ENCODE results near the gene OSMR. TPM values are rescaled to one million over a fixed set of nuclear protein-coding genes. Genes with fewer than 3 reads are reported as not detected.

OSMR gene
- total RNA-seq, 1 experiment from 2014 or later: 82.4 TPM

DNA sequence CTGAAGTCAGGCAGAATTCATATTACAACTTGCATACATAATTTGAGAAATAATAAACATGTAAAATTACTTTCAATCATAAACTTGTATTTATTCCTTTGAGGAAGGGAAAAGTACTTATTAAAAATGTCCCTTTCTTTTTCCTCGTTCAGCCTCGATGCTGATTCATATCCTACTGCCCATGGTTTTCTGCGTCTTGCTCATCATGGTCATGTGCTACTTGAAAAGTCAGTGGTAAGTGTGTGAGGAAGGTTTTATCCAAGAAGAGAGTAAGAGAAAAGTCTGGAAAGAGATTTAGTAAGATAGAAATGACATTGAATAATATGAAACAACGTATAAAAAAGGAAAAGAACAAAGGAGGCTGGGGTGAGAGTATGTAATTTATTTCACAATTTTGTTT lies 85.9 kb downstream of the OSMR start:
- ChIA-PET POLR2A (no interaction called here), CTCF (no interaction called here)
- peaks cover 14% of the 10 kb centered on the region for H3K36me3 ChIP-seq (ENCODE audit: control insufficient read depth, insufficient read depth, low read length)
- in situ Hi-C loops (cut with HindIII; ENCODE audit: low pct_unique_long_range_greater_than_20kb, low sequenced_read_pairs): no loop called here
- BruUV-seq (replicated peaks): no TSS peak
- no peaks in the 10 kb centered on the region for H3K4me1 ChIP-seq (ENCODE audit: control insufficient read depth, insufficient read depth, low read length)
- TF ChIP-seq TCF7L2 (IDR thresholded peaks at IDR 0.05; ENCODE audit: low read depth, low read length): no peak
- TF ChIP-seq POLR2AphosphoS5 (IDR thresholded peaks at IDR 0.05; ENCODE audit: low read depth, low read length): no peak
- TF ChIP-seq, protein P1, sequence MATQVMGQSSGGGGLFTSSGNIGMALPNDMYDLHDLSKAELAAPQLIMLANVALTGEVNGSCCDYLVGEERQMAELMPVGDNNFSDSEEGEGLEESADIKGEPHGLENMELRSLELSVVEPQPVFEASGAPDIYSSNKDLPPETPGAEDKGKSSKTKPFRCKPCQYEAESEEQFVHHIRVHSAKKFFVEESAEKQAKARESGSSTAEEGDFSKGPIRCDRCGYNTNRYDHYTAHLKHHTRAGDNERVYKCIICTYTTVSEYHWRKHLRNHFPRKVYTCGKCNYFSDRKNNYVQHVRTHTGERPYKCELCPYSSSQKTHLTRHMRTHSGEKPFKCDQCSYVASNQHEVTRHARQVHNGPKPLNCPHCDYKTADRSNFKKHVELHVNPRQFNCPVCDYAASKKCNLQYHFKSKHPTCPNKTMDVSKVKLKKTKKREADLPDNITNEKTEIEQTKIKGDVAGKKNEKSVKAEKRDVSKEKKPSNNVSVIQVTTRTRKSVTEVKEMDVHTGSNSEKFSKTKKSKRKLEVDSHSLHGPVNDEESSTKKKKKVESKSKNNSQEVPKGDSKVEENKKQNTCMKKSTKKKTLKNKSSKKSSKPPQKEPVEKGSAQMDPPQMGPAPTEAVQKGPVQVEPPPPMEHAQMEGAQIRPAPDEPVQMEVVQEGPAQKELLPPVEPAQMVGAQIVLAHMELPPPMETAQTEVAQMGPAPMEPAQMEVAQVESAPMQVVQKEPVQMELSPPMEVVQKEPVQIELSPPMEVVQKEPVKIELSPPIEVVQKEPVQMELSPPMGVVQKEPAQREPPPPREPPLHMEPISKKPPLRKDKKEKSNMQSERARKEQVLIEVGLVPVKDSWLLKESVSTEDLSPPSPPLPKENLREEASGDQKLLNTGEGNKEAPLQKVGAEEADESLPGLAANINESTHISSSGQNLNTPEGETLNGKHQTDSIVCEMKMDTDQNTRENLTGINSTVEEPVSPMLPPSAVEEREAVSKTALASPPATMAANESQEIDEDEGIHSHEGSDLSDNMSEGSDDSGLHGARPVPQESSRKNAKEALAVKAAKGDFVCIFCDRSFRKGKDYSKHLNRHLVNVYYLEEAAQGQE (IDR thresholded peaks at IDR 0.05; ENCODE audit: insufficient read depth in 1 of 2, low read depth in 2 of 2, low read length in 1 of 2): no peak
- TF ChIP-seq SIN3A (IDR thresholded peaks at IDR 0.05; ENCODE audit: borderline replicate concordance, insufficient read depth, low read depth, low read length): no peak
- no peak for TF ChIP-seq CTCF (IDR thresholded peaks at IDR 0.05)
- H3K27ac ChIP-seq (ENCODE audit: low read length): no peak overlapping the region
- no peak for ATAC-seq
- no peaks in the 10 kb centered on the region for H3K9me3 ChIP-seq (ENCODE audit: control insufficient read depth, insufficient read depth, low read depth, low read length)
- H3K4me3 ChIP-seq (ENCODE audit: low read depth in 2 of 2, low read length in 2 of 2): no peak overlapping the region
- intact Hi-C loops (cut with micrococcal nuclease; ENCODE audit: unreplicated experiment): no loop called here
- no peaks in the 10 kb centered on the region for H3K27me3 ChIP-seq (ENCODE audit: control insufficient read depth, insufficient read depth, low read length)
- no peak for DNase-seq (ENCODE audit: low read depth, low spot score)

- Histone ChIP-seq H3K4me3 (ENCODE audit: low read depth in 2 of 2, low read length in 2 of 2) (no peak overlapping the region), H3K4me1 (ENCODE audit: control insufficient read depth, insufficient read depth, low read length) (no peaks in the 10 kb centered on the region), H3K27ac (ENCODE audit: low read length) (no peak overlapping the region), H3K27me3 (ENCODE audit: control insufficient read depth, insufficient read depth, low read length) (no peaks in the 10 kb centered on the region), H3K9me3 (ENCODE audit: control insufficient read depth, insufficient read depth, low read depth, low read length) (no peaks in the 10 kb centered on the region), H3K36me3 (ENCODE audit: control insufficient read depth, insufficient read depth, low read length) (peaks cover 14% of the 10 kb centered on the region)
- intact Hi-C loops (cut with micrococcal nuclease; ENCODE audit: unreplicated experiment): no loop called here
- TF ChIP-seq TCF7L2 (IDR thresholded peaks at IDR 0.05; ENCODE audit: low read depth, low read length): no peak
- TF ChIP-seq, protein P1 (IDR thresholded peaks at IDR 0.05; ENCODE audit: insufficient read depth in 1 of 2, low read depth in 2 of 2, low read length in 1 of 2): no peak
- no peak for TF ChIP-seq CTCF (IDR thresholded peaks at IDR 0.05)
- no peak for TF ChIP-seq POLR2AphosphoS5 (IDR thresholded peaks at IDR 0.05; ENCODE audit: low read depth, low read length)
- ATAC-seq: no peak
- no peak for DNase-seq (ENCODE audit: low read depth, low spot score)
- in situ Hi-C loops (cut with HindIII; ENCODE audit: low pct_unique_long_range_greater_than_20kb, low sequenced_read_pairs): no loop called here
- TSS peak; percentile 51 for BruUV-seq (replicated peaks)
- CTCF ChIA-PET: no interaction called here
- POLR2A ChIA-PET: no interaction called here
Observed at GRCh38 chr5:38932854-38933408, 87.1 kb downstream of the OSMR start.
